NB4 (cell line): ENCODE measurements around the gene CD200R1L.

Source experiments
- DNase-seq: peaks from one replicate; pipeline ENCODE4 v3.0.0; 2010; ENCODE audit warnings: low read depth
- H3K4me3 ChIP-seq: one replicate; pipeline ENCODE4 v1.5.1; 2011; ENCODE audit warnings: mild to moderate bottlenecking, low read depth, low read length, moderate library complexity
- MAX ChIP-seq: IDR thresholded peaks from 2 replicates; pipeline ENCODE4 v1.6.1; 2011; ENCODE audit warnings: low read depth, low read length
- MYC ChIP-seq: IDR thresholded peaks from 2 replicates; pipeline ENCODE4 v1.6.1; 2011; ENCODE audit warnings: low read depth, low read length
- POLR2A ChIP-seq: IDR thresholded peaks from 2 replicates; pipeline ENCODE4 v1.6.1; 2011; ENCODE audit warnings: mild to moderate bottlenecking; ENCODE audit not compliant: insufficient read length; ENCODE audit errors: extremely low read depth
- TF ChIP-seq, protein P1 (sequence below): IDR thresholded peaks from one replicate; pipeline ENCODE4 v1.5.1; 2012; ENCODE audit warnings: low read depth, low read length

Gene CD200R1L

DNA sequence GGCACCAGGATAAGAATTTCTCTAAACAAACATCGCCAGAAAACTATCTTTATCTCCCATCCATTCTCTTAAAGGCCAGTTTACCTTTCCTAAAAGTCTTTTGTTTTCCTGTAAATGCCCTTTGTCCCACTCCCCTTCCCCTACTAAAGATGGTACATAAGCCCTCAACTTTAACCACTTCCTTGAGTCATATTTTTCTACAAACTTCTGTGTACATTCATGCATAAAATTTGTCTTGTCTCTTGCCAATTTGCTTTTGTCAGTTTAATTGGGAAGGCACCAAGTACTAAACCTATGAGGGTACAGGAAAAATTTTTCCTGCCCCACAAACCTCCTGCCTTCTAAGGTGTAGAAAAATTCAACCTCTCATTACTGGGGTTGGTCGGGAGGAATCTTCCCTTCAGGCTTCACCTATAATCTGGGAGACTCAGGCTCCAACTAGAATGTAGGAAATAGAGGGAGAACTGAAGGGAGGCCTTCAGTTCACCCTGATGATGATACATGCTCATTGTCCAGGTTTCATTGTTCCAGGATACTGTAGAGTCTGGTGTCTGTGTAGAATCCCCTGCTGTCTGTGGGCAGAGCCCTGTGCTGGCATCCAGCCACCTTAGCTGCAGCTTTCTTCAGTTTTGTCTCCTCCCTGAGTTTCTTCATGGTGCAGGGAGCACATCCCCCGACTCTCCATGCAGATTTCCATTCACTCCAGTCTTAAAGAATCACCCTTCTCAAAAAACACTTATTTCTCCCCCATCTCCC is 53.2 kb downstream of the CD200R1L start:
- no peak for DNase-seq
- H3K4me3 ChIP-seq: no peak overlapping the region
- TF ChIP-seq MAX (no peak), MYC (no peak), POLR2A (no peak)
- TF ChIP-seq, protein P1, sequence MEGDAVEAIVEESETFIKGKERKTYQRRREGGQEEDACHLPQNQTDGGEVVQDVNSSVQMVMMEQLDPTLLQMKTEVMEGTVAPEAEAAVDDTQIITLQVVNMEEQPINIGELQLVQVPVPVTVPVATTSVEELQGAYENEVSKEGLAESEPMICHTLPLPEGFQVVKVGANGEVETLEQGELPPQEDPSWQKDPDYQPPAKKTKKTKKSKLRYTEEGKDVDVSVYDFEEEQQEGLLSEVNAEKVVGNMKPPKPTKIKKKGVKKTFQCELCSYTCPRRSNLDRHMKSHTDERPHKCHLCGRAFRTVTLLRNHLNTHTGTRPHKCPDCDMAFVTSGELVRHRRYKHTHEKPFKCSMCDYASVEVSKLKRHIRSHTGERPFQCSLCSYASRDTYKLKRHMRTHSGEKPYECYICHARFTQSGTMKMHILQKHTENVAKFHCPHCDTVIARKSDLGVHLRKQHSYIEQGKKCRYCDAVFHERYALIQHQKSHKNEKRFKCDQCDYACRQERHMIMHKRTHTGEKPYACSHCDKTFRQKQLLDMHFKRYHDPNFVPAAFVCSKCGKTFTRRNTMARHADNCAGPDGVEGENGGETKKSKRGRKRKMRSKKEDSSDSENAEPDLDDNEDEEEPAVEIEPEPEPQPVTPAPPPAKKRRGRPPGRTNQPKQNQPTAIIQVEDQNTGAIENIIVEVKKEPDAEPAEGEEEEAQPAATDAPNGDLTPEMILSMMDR: no peak

GRCh38 chr3:112791736-112792135 is 54.9 kb downstream of the CD200R1L start:
- DNase-seq: no peak
- no peak overlapping the region for H3K4me3 ChIP-seq
- TF ChIP-seq, protein P1: no peak
- TF ChIP-seq MYC (no peak), MAX (no peak), POLR2A (no peak)

DNA sequence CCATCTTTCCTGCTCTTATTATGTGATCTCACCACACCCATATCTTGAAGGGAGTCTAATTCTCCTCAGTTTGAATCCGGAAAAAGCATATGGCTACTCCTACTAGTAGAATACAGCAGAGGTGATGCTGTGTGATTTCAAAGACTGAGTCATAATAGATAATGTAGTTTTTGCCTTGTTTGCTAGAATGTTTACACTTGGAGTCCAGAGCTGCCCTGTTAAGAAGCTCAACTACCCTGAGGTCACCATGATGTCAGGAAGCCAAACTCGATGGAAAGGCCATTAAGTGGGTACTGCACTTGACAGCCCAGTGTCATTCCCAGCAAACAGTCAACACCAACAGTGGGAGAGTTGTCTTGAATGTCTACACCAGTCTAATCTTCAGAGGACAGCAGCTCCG is 56.9 kb downstream of the CD200R1L start:
- H3K4me3 ChIP-seq: no peak overlapping the region

GRCh38 chr3:112786881-112787579 is 59.6 kb downstream of the CD200R1L start:
- DNase-seq: no peak
- H3K4me3 ChIP-seq: no peak overlapping the region

More for the DNA sequence above, 56.9 kb downstream of the CD200R1L start:
- DNase-seq: no peak
- TF ChIP-seq, protein P1: no peak
- TF ChIP-seq POLR2A (no peak), MAX (no peak), MYC (no peak)

GRCh38 chr3:112786002-112786590 is 60.6 kb downstream of the CD200R1L start:
- H3K4me3 ChIP-seq: no peak overlapping the region
- no peak for TF ChIP-seq MYC
- DNase-seq: no peak

More at GRCh38 chr3:112786881-112787579, 59.6 kb downstream of the CD200R1L start:
- TF ChIP-seq MAX: no peak
- no peak for TF ChIP-seq MYC
- TF ChIP-seq POLR2A: no peak
- TF ChIP-seq, protein P1: no peak

- TF ChIP-seq, protein P1: no peak
- TF ChIP-seq MYC (no peak), POLR2A (no peak), MAX (no peak)
- DNase-seq: no peak
- H3K4me3 ChIP-seq: no peak overlapping the region
Observed at GRCh38 chr3:112785321-112786001, 61.2 kb downstream of the CD200R1L start.
